ENCODE measurements around the gene C20orf202.
"Not testable (repeated sequence)": the region's sequence is repeated elsewhere in the genome, so short reads cannot be mapped to it uniquely, and the experiment has no call there.

C20orf202 gene

GRCh38 chr20:1247689-1248088 is 44.4 kb downstream of the C20orf202 start:
- no peak for DNase-seq (ENCODE audit: low read depth)

- DNase-seq (ENCODE audit: low read depth), result not testable (repeated sequence)
Observed at GRCh38 chr20:1250282-1250681, 47.0 kb downstream of the C20orf202 start.

- DNase-seq (ENCODE audit: low read depth), result no peak
Observed at GRCh38 chr20:1252416-1252815, 49.2 kb downstream of the C20orf202 start.

- DNase-seq (ENCODE audit: low read depth), result no peak
Observed at GRCh38 chr20:1254254-1254653, 51.0 kb downstream of the C20orf202 start.

- DNase-seq (ENCODE audit: low read depth), result no peak
Observed at GRCh38 chr20:1255675-1256074, 52.4 kb downstream of the C20orf202 start.

Data from T-helper 22 cell (primary cell).